Right lobe of liver (tissue), 6 donors: Measurements from ENCODE around the gene CHST11. TPM values are rescaled to one million over a fixed set of nuclear protein-coding genes. Genes with fewer than 3 reads are reported as not detected.

Source experiments
- ATAC-seq, 4 donors: fragments of 200-7000 bp; cut with Tn5 transposase; one replicate each; pipeline ENCODE4 v1.9.1; 2020; ENCODE audit warnings: mild to moderate bottlenecking in 4 of 4, moderate library complexity in 4 of 4
- DNase-seq, 3 donors: peaks; one replicate each; pipeline ENCODE4 v3.0.0-alpha.2; 2020
- H3K27ac ChIP-seq, 3 donors: fragments of 200-600 bp; one replicate each; pipeline ENCODE4 v1.8.0; 2022
- H3K27me3 ChIP-seq, 2 donors: fragments of 200-600 bp; one replicate each; pipeline ENCODE4 v1.8.0; 2022
- H3K36me3 ChIP-seq, 4 donors: fragments of 200-600 bp; sonication (generic) in 1 of 4; one replicate each; pipeline versions ENCODE4 v1.5.1 to v1.8.0; 2017 to 2022; ENCODE audit warnings: control low read depth in 1 of 4
- H3K4me1 ChIP-seq, 4 donors: fragments of 200-600 bp; sonication (generic) in 1 of 4; one replicate each; pipeline versions ENCODE4 v1.5.1 to v1.8.0; 2017 to 2022; ENCODE audit warnings: control low read depth in 1 of 4
- H3K4me3 ChIP-seq, 3 donors: fragments of 200-600 bp; one replicate each; pipeline ENCODE4 v1.8.0; 2022
- H3K9me3 ChIP-seq, 4 donors: fragments of 200-600 bp; sonication (generic) in 1 of 4; one replicate each; pipeline versions ENCODE4 v1.5.1 to v1.8.0; 2017 to 2022; ENCODE audit warnings: control low read depth in 1 of 4
- POLR2A ChIP-seq: fragments of 450-650 bp; IDR thresholded peaks from one replicate; pipeline ENCODE4 v1.6.1; 2017; ENCODE audit warnings: antibody characterized with exemption, mild to moderate bottlenecking
- WGBS: methylation state at CpG from one replicate; pipeline ENCODE4 v1.1.6; 2018; ENCODE audit warnings: low coverage, low lambda C conversion rate; ENCODE audit not compliant: insufficient coverage; ENCODE audit errors: missing lambda C conversion rate; 5-methylcytosine and 5-hydroxymethylcytosine counted together
- intact Hi-C, 2 donors: fragments of 100-400 bp; cut with DNase I; formaldehyde crosslinking; loops; one replicate each; pipeline versions ENCODE4 v1.11.2 to v1.14.1; 2022
- total RNA-seq, 6 experiments: library from RNA; depleted of rRNA in 2 of 6; stranded (reverse); fragments of >200 nt in 2 of 6; fragmentation: NEBNext Ultra II Directional in 3 of 6; extraction: Animal tissue kit (Norgen Biotek cat#: 25700) in 3 of 6; gene quantifications; one replicate each; pipeline versions ENCODE4 v1.1.0 to v1.2.4, GENCODE V29; 2016 to 2023
- TF ChIP-seq, protein P1 (sequence below), 4 donors: fragments of 200-600 bp in 3 of 4; fragments of 450-650 bp in 1 of 4; IDR thresholded peaks; one replicate each; pipeline versions ENCODE4 v1.5.1 to v1.8.0; 2016 to 2022; ENCODE audit warnings: antibody characterized with exemption in 4 of 4, mild to moderate bottlenecking in 2 of 4
- donor health status: DM: no; HTN: yes; CAD: no.
- donor health status: DM: no; HTN: no; CAD: no.
- donor health status: DM: no; HTN: no; CAD: no.
- donor health status: DM: no; HTN: yes; CAD: no.
- donor health status: DM: no; HTN: yes; CAD: no.

The CHST11 gene
- total RNA-seq, 6 experiments from 2014 or later: 0.57 to 10.4 (median 3.5) TPM

DNA sequence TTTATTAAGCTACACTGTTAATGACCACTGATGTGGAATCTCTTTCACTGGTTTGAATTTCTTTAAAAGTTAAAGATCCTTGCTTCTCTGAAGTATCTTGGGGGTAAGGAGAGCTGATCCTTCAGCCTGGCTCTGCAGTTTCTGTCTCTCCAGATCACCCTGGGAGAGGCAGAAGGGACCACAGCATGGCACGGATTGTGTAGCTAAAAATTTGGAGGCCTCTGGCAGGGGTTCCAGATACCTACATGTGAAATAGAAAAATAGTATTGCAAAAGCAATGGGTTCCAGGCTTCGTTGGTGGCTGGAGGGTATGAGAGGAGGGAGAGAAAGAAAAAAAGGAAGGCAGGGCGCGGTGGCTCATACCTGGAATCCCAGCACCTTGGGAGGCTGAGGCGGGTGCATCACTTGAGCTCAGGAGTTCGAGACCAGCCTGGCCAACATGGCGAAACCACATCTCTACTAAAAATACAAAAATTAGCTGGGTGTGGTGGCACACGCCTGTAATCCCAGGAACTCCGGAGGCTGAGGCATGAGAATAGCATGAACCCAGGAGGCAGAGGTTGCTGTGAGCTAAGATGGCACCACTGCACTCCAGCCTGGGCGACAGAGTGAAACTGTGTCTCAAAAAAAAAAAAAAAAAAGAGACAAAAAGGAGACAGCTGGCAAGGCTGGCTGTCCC lies 3.4 kb downstream of the CHST11 start:
- ATAC-seq: no peak
- 47% methylated on average over 10 of the region's 10 CpGs for WGBS
- Histone ChIP-seq H3K27ac (peak overlapping the region in 1 of 3 donors; percentile 59), H3K36me3 (no peaks in the 10 kb centered on the region), H3K9me3 (no peaks in the 10 kb centered on the region), H3K27me3 (peaks cover 0 to 20% of the 10 kb centered on the region in 2 donors), H3K4me1 (peaks cover 0 to 11% (median 0%) of the 10 kb centered on the region in 4 donors), H3K4me3 (no peak overlapping the region)
- TF ChIP-seq, protein P1, sequence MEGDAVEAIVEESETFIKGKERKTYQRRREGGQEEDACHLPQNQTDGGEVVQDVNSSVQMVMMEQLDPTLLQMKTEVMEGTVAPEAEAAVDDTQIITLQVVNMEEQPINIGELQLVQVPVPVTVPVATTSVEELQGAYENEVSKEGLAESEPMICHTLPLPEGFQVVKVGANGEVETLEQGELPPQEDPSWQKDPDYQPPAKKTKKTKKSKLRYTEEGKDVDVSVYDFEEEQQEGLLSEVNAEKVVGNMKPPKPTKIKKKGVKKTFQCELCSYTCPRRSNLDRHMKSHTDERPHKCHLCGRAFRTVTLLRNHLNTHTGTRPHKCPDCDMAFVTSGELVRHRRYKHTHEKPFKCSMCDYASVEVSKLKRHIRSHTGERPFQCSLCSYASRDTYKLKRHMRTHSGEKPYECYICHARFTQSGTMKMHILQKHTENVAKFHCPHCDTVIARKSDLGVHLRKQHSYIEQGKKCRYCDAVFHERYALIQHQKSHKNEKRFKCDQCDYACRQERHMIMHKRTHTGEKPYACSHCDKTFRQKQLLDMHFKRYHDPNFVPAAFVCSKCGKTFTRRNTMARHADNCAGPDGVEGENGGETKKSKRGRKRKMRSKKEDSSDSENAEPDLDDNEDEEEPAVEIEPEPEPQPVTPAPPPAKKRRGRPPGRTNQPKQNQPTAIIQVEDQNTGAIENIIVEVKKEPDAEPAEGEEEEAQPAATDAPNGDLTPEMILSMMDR (IDR thresholded peaks at IDR 0.05): no peak
- TF ChIP-seq POLR2A: no peak
- intact Hi-C loops: no loop called here
- DNase-seq: no peak

GRCh38 chr12:104460973-104461698 lies 4.4 kb downstream of the CHST11 start:
- no peak for DNase-seq
- Histone ChIP-seq H3K36me3 (no peaks in the 10 kb centered on the region), H3K27ac (no peak overlapping the region), H3K27me3 (peaks cover 0 to 13% of the 10 kb centered on the region in 2 donors), H3K4me1 (peaks cover 0 to 11% (median 0%) of the 10 kb centered on the region in 4 donors), H3K4me3 (no peak overlapping the region), H3K9me3 (no peaks in the 10 kb centered on the region)
- intact Hi-C loops: no loop called here
- 35% methylated on average over 3 of the region's 5 CpGs for WGBS
- no peak for ATAC-seq
- TF ChIP-seq, protein P1 (IDR thresholded peaks at IDR 0.05): no peak
- TF ChIP-seq POLR2A: no peak

DNA sequence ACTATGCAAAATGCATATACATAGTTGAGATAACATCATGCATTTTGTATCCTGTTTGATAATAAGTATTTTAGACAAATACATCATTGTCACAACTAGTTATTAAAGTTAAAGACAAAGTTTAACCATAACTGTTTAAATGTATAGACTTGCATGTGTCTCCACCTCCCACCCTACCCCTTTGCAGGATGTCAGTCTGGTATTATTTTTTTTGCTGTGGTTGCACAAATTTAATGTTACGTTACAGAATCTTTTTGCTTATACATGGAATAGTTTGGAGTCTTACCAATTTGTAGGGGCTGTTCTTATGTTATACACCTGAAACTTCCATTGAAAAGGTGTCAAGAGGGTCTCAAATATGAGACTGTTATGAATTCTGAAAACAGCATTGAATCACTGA lies 5.6 kb downstream of the CHST11 start:
- H3K9me3 ChIP-seq: no peaks in the 10 kb centered on the region
- ATAC-seq (no peak), DNase-seq (no peak)
- no peak overlapping the region for H3K4me3 ChIP-seq
- intact Hi-C loops: no loop called here
- 35% methylated on average over 1 of the region's 1 CpG for WGBS
- no peak for TF ChIP-seq POLR2A
- TF ChIP-seq, protein P1 (IDR thresholded peaks at IDR 0.05): no peak
- H3K36me3 ChIP-seq: no peaks in the 10 kb centered on the region
- H3K27me3 ChIP-seq: peaks cover 0 to 13% of the 10 kb centered on the region in 2 donors
- H3K27ac ChIP-seq: peak overlapping the region in 1 of 3 donors; percentile 20
- H3K4me1 ChIP-seq: peaks cover 0 to 9% (median 0%) of the 10 kb centered on the region in 4 donors

GRCh38 chr12:104462931-104463339 lies 6.2 kb downstream of the CHST11 start:
- intact Hi-C loops: no loop called here
- no peaks in the 10 kb centered on the region for H3K36me3 ChIP-seq
- no peak overlapping the region for H3K4me3 ChIP-seq
- TF ChIP-seq, protein P1 (IDR thresholded peaks at IDR 0.05): no peak
- no peak for TF ChIP-seq POLR2A
- 25% methylated on average over 1 of the region's 1 CpG for WGBS
- peaks cover 0 to 3% (median 0%) of the 10 kb centered on the region in 4 donors for H3K4me1 ChIP-seq
- H3K27me3 ChIP-seq: peaks cover 0 to 8% of the 10 kb centered on the region in 2 donors
- DNase-seq (no peak), ATAC-seq (peak; percentile 33 to 55 (median 54))
- peak overlapping the region in 2 of 3 donors; percentile 20 to 27 for H3K27ac ChIP-seq
- no peaks in the 10 kb centered on the region for H3K9me3 ChIP-seq
